ENCODE measurements around the gene OS9. TPM values are rescaled to one million over a fixed set of nuclear protein-coding genes. Genes with fewer than 3 reads are reported as not detected.
A peak's percentile ranks its signal among the peaks of the same experiment; 100 is the strongest.

Gene OS9
- total and polyA plus RNA-seq, 2 donors (not counting 3 experiments of a cell fraction or from before 2014, with no cell fraction given) = 212 to 561 TPM

DNA sequence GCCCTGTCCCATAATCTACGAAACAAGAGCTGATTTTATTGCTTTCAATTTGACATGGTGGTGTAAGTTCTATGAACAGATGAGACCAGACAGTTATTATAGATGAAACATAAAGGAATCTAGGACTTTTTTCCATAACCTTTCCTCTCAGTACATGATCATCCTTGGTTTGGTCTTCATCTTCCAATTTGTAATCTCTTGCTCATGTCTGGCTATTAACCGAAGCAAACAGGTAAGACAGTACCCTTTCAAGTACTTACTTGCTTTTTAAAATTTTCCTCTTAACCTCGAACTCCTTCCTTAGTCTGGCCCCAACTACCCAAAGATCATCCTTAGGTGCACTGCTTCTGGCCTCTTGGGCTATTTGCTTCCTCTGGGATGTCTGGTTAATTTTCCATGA lies 52.1 kb downstream of the OS9 start:
- dilution Hi-C loops (cut with MboI; ENCODE audit: extremely low pct_ligation_motif_present, low sequenced_read_pairs) = no loop called here

DNA sequence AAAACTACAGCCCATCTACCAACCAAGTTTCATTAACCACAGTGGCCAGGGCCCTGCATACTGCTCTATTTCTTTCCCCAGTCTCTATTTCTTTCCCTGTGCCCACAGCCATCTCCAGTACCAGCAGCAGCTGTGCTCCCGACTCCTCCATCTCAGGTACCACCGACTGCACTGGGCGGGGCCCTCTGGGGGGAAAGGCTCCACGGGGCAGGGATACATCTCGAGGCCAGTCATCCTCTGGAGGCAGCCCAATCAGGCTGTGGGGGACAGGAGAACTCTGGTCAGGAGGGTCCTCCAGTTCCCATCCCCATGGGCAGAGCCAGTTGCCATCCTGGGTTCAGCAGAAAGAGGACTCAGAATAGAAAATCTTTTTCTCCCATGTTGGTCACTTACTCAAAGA lies 55.1 kb downstream of the OS9 start:
- intact Hi-C loops (cut with micrococcal nuclease) (no loop called here), dilution Hi-C loops (cut with MboI; ENCODE audit: extremely low pct_ligation_motif_present, low sequenced_read_pairs) (no loop called here)
- H4K20me1 ChIP-seq (replicated peaks; ENCODE audit: control insufficient read depth, extremely low read depth, insufficient read depth, low read length) = no peaks in the 10 kb centered on the region
- peaks cover 6 to 8% of the 10 kb centered on the region in 2 experiments for H3K27me3 ChIP-seq (ENCODE audit: control insufficient read depth in 2 of 2, insufficient read depth in 2 of 2, low read length in 2 of 2)
- no TSS peak for BruUV-seq (replicated peaks)
- no peak overlapping the region for H3K27ac ChIP-seq (ENCODE audit: insufficient read depth, low read depth, low read length)
- no peak overlapping the region for H3K9ac ChIP-seq (replicated peaks; ENCODE audit: extremely low read depth, insufficient read depth, low read length)
- no peaks in the 10 kb centered on the region for H3K9me3 ChIP-seq (replicated peaks; ENCODE audit: control insufficient read depth, insufficient read depth, low read length)
- no peaks in the 10 kb centered on the region for H3K9me1 ChIP-seq (replicated peaks; ENCODE audit: control insufficient read depth, extremely low read depth, insufficient read depth, low read length)
- H3K79me2 ChIP-seq (ENCODE audit: control insufficient read depth, insufficient read depth, low read length) = peaks cover 19% of the 10 kb centered on the region
- TF ChIP-seq FOS (IDR thresholded peaks at IDR 0.05; ENCODE audit: borderline replicate concordance, insufficient read depth, low read length) (no peak), EZH2 (IDR thresholded peaks at IDR 0.05; ENCODE audit: borderline replicate concordance, low read depth, low read length, severe bottlenecking) (no peak), MYC (IDR thresholded peaks at IDR 0.05; ENCODE audit: low read depth, low read length) (no peak), POLR2AphosphoS5 (IDR thresholded peaks at IDR 0.05; ENCODE audit: insufficient read depth, low read depth, low read length) (no peak), GATA2 (IDR thresholded peaks at IDR 0.05; ENCODE audit: insufficient read depth, insufficient read length, low read depth, low read length) (no peak), POLR2A (IDR thresholded peaks at IDR 0.05; ENCODE audit: low read depth, low read length) (no peak), JUN (IDR thresholded peaks at IDR 0.05; ENCODE audit: borderline replicate concordance, insufficient read depth, insufficient read length, low read depth) (no peak)
- TF ChIP-seq, protein P1, sequence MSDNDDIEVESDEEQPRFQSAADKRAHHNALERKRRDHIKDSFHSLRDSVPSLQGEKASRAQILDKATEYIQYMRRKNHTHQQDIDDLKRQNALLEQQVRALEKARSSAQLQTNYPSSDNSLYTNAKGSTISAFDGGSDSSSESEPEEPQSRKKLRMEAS (IDR thresholded peaks at IDR 0.05; ENCODE audit: insufficient read depth, insufficient read length) = no peak
- TF ChIP-seq, protein P2, sequence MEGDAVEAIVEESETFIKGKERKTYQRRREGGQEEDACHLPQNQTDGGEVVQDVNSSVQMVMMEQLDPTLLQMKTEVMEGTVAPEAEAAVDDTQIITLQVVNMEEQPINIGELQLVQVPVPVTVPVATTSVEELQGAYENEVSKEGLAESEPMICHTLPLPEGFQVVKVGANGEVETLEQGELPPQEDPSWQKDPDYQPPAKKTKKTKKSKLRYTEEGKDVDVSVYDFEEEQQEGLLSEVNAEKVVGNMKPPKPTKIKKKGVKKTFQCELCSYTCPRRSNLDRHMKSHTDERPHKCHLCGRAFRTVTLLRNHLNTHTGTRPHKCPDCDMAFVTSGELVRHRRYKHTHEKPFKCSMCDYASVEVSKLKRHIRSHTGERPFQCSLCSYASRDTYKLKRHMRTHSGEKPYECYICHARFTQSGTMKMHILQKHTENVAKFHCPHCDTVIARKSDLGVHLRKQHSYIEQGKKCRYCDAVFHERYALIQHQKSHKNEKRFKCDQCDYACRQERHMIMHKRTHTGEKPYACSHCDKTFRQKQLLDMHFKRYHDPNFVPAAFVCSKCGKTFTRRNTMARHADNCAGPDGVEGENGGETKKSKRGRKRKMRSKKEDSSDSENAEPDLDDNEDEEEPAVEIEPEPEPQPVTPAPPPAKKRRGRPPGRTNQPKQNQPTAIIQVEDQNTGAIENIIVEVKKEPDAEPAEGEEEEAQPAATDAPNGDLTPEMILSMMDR (IDR thresholded peaks at IDR 0.05; ENCODE audit: extremely low read depth in 1 of 2, insufficient read depth in 1 of 2, low read depth in 1 of 2, low read length in 2 of 2) = no peak
- no peak overlapping the region for H3K4me3 ChIP-seq (replicated peaks in 1 of 3; ENCODE audit: insufficient read depth in 1 of 3, low read depth in 1 of 3, low read length in 3 of 3)
- no peak overlapping the region for H3K4me2 ChIP-seq (ENCODE audit: insufficient read depth, low read length)
- ChIA-PET CTCF (interaction anchor here (1.9 kb wide), 1 partner anchor 23 kb away, joined by 4 read pairs; no protein-coding TSS in a partner anchor), POLR2A (no interaction called here)
- peaks cover 19% of the 10 kb centered on the region for H3K4me1 ChIP-seq (ENCODE audit: control insufficient read depth, extremely low read depth, insufficient read depth, low read length)
- DNase-seq (ENCODE audit: low read depth, low spot score) (no peak), FAIRE-seq (no peak)
- peaks cover 4 to 22% of the 10 kb centered on the region in 2 experiments for H3K36me3 ChIP-seq (ENCODE audit: control insufficient read depth in 2 of 2, extremely low read depth in 1 of 2, insufficient read depth in 2 of 2, low read length in 2 of 2)
- H2AFZ ChIP-seq (ENCODE audit: low read depth, low read length) = no peak overlapping the region

More for the DNA sequence above, 52.1 kb downstream of the OS9 start:
- Histone ChIP-seq H3K36me3 (ENCODE audit: control insufficient read depth in 2 of 2, extremely low read depth in 1 of 2, insufficient read depth in 2 of 2, low read length in 2 of 2) (peaks cover 4 to 22% of the 10 kb centered on the region in 2 experiments), H3K9ac (replicated peaks; ENCODE audit: extremely low read depth, insufficient read depth, low read length) (no peak overlapping the region), H3K79me2 (ENCODE audit: control insufficient read depth, insufficient read depth, low read length) (peaks cover 9% of the 10 kb centered on the region), H3K27me3 (ENCODE audit: control insufficient read depth in 2 of 2, insufficient read depth in 2 of 2, low read length in 2 of 2) (peaks cover 3 to 5% of the 10 kb centered on the region in 2 experiments), H3K9me3 (replicated peaks; ENCODE audit: control insufficient read depth, insufficient read depth, low read length) (no peaks in the 10 kb centered on the region), H3K27ac (ENCODE audit: insufficient read depth, low read depth, low read length) (no peak overlapping the region), H3K9me1 (replicated peaks; ENCODE audit: control insufficient read depth, extremely low read depth, insufficient read depth, low read length) (no peaks in the 10 kb centered on the region), H4K20me1 (replicated peaks; ENCODE audit: control insufficient read depth, extremely low read depth, insufficient read depth, low read length) (no peaks in the 10 kb centered on the region), H3K4me3 (replicated peaks in 1 of 3; ENCODE audit: insufficient read depth in 1 of 3, low read depth in 1 of 3, low read length in 3 of 3) (no peak overlapping the region), H3K4me2 (ENCODE audit: insufficient read depth, low read length) (peak overlapping the region; percentile 76), H2AFZ (ENCODE audit: low read depth, low read length) (no peak overlapping the region), H3K4me1 (ENCODE audit: control insufficient read depth, extremely low read depth, insufficient read depth, low read length) (peaks cover 11% of the 10 kb centered on the region)
- no TSS peak for BruUV-seq (replicated peaks)
- intact Hi-C loops (cut with micrococcal nuclease) = no loop called here
- POLR2A ChIA-PET = no interaction called here
- FAIRE-seq (no peak), DNase-seq (ENCODE audit: low read depth, low spot score) (no peak)
- CTCF ChIA-PET = interaction anchor here (2.6 kb wide), 1 partner anchor 20 kb away, joined by 20 read pairs; no protein-coding TSS in a partner anchor
- TF ChIP-seq POLR2A (IDR thresholded peaks at IDR 0.05; ENCODE audit: low read depth, low read length) = peak; percentile 2
- TF ChIP-seq, protein P1 (IDR thresholded peaks at IDR 0.05; ENCODE audit: insufficient read depth, insufficient read length) = no peak
